Measurements from ENCODE around the gene RUFY4.
A peak's percentile ranks its signal among the peaks of the same experiment; 100 is the strongest.
"Not testable (repeated sequence)": the region's sequence is repeated elsewhere in the genome, so short reads cannot be mapped to it uniquely, and the experiment has no call there.

The RUFY4 gene

GRCh38 chr2:218089259-218089658 is 20.2 kb downstream of the RUFY4 start:
- no peak for DNase-seq (ENCODE audit: low spot score)

- DNase-seq (ENCODE audit: low spot score) = no peak
These were observed 22.7 kb downstream of the RUFY4 start for GRCh38 chr2:218091746-218092145.

- no peak for DNase-seq (ENCODE audit: low spot score)
These were observed 24.8 kb downstream of the RUFY4 start for GRCh38 chr2:218093879-218094278.

- no peak for DNase-seq (ENCODE audit: low spot score)
These were observed 26.8 kb downstream of the RUFY4 start for GRCh38 chr2:218095853-218096252.

GRCh38 chr2:218097975-218098374 is 28.9 kb downstream of the RUFY4 start:
- no peak for DNase-seq (ENCODE audit: low spot score)

GRCh38 chr2:218108834-218109233 is 39.8 kb downstream of the RUFY4 start:
- DNase-seq (ENCODE audit: low spot score) = not testable (repeated sequence)

- not testable (repeated sequence) for DNase-seq (ENCODE audit: low spot score)
These were observed 52.7 kb downstream of the RUFY4 start for GRCh38 chr2:218121789-218122188.

- not testable (repeated sequence) for DNase-seq (ENCODE audit: low spot score)
These were observed 53.2 kb downstream of the RUFY4 start for GRCh38 chr2:218122286-218122685.

GRCh38 chr2:218123986-218124385 is 54.9 kb downstream of the RUFY4 start:
- no peak for DNase-seq (ENCODE audit: low spot score)

- no peak for DNase-seq (ENCODE audit: low spot score)
These were observed 56.0 kb downstream of the RUFY4 start for GRCh38 chr2:218125095-218125494.

GRCh38 chr2:218125626-218126080 is 56.6 kb downstream of the RUFY4 start, which contains the start of gene CXCR2:
CXCR2 (plus strand) TSS chr2:218126028; CDS start chr2:218134802, 8,774 bp downstream.
- no peak for DNase-seq (ENCODE audit: low spot score)

- no peak for DNase-seq (ENCODE audit: low spot score)
These were observed 58.9 kb downstream of the RUFY4 start for GRCh38 chr2:218127929-218128455.

GRCh38 chr2:218128781-218129457 is 59.9 kb downstream of the RUFY4 start:
- no peak for DNase-seq (ENCODE audit: low spot score)

GRCh38 chr2:218129458-218130135 is 60.5 kb downstream of the RUFY4 start:
- DNase-seq (ENCODE audit: low spot score) = no peak

- DNase-seq (ENCODE audit: low spot score) = peak; percentile 2
These were observed 61.3 kb downstream of the RUFY4 start for GRCh38 chr2:218130377-218130776.

- DNase-seq (ENCODE audit: low spot score) = no peak
These were observed 61.8 kb downstream of the RUFY4 start for GRCh38 chr2:218130822-218131221.

- no peak for DNase-seq (ENCODE audit: low spot score)
These were observed 68.5 kb downstream of the RUFY4 start for GRCh38 chr2:218137514-218137913.

GRCh38 chr2:218138047-218138446 is 69.0 kb downstream of the RUFY4 start:
- no peak for DNase-seq (ENCODE audit: low spot score)
